ENCODE measurements around the gene TMEM132D.

The TMEM132D gene

GRCh38 chr12:129720618-129721017, 183.2 kb downstream of the TMEM132D start:
- no peaks in the 10 kb centered on the region for H3K27me3 ChIP-seq (replicated peaks; ENCODE audit: control insufficient read depth, insufficient read depth, low read length)
- no peak overlapping the region for H3K4me3 ChIP-seq (replicated peaks; ENCODE audit: low read depth, low read length)
- TF ChIP-seq CTCF (IDR thresholded peaks at IDR 0.05; ENCODE audit: insufficient read depth, low read length, poor library complexity, severe bottlenecking) = no peak
- H3K36me3 ChIP-seq (ENCODE audit: control insufficient read depth, insufficient read depth, low read length) = no peaks in the 10 kb centered on the region
- no peak for DNase-seq (ENCODE audit: extremely low read depth, insufficient read length)

- Histone ChIP-seq H3K4me3 (replicated peaks; ENCODE audit: low read depth, low read length) (no peak overlapping the region), H3K27me3 (replicated peaks; ENCODE audit: control insufficient read depth, insufficient read depth, low read length) (no peaks in the 10 kb centered on the region), H3K36me3 (ENCODE audit: control insufficient read depth, insufficient read depth, low read length) (no peaks in the 10 kb centered on the region)
- TF ChIP-seq CTCF (IDR thresholded peaks at IDR 0.05; ENCODE audit: insufficient read depth, low read length, poor library complexity, severe bottlenecking) = no peak
- DNase-seq (ENCODE audit: extremely low read depth, insufficient read length) = no peak
Measured at GRCh38 chr12:129719416-129719815, 184.4 kb downstream of the TMEM132D start.

GRCh38 chr12:129717438-129717837, 186.4 kb downstream of the TMEM132D start:
- TF ChIP-seq CTCF (IDR thresholded peaks at IDR 0.05; ENCODE audit: insufficient read depth, low read length, poor library complexity, severe bottlenecking) = no peak
- H3K36me3 ChIP-seq (ENCODE audit: control insufficient read depth, insufficient read depth, low read length) = no peaks in the 10 kb centered on the region
- DNase-seq (ENCODE audit: extremely low read depth, insufficient read length) = no peak
- H3K4me3 ChIP-seq (replicated peaks; ENCODE audit: low read depth, low read length) = no peak overlapping the region
- H3K27me3 ChIP-seq (replicated peaks; ENCODE audit: control insufficient read depth, insufficient read depth, low read length) = no peaks in the 10 kb centered on the region

GRCh38 chr12:129716825-129717224, 187.0 kb downstream of the TMEM132D start:
- Histone ChIP-seq H3K4me3 (replicated peaks; ENCODE audit: low read depth, low read length) (no peak overlapping the region), H3K27me3 (replicated peaks; ENCODE audit: control insufficient read depth, insufficient read depth, low read length) (no peaks in the 10 kb centered on the region), H3K36me3 (ENCODE audit: control insufficient read depth, insufficient read depth, low read length) (no peaks in the 10 kb centered on the region)
- TF ChIP-seq CTCF (IDR thresholded peaks at IDR 0.05; ENCODE audit: insufficient read depth, low read length, poor library complexity, severe bottlenecking) = no peak
- no peak for DNase-seq (ENCODE audit: extremely low read depth, insufficient read length)

- H3K4me3 ChIP-seq (replicated peaks; ENCODE audit: low read depth, low read length) = no peak overlapping the region
- H3K27me3 ChIP-seq (replicated peaks; ENCODE audit: control insufficient read depth, insufficient read depth, low read length) = no peaks in the 10 kb centered on the region
- H3K36me3 ChIP-seq (ENCODE audit: control insufficient read depth, insufficient read depth, low read length) = no peaks in the 10 kb centered on the region
- TF ChIP-seq CTCF (IDR thresholded peaks at IDR 0.05; ENCODE audit: insufficient read depth, low read length, poor library complexity, severe bottlenecking) = no peak
- no peak for DNase-seq (ENCODE audit: extremely low read depth, insufficient read length)
Measured at GRCh38 chr12:129706716-129707115, 197.1 kb downstream of the TMEM132D start.

GRCh38 chr12:129704232-129704830, 199.5 kb downstream of the TMEM132D start:
- H3K36me3 ChIP-seq (ENCODE audit: control insufficient read depth, insufficient read depth, low read length) = no peaks in the 10 kb centered on the region
- H3K4me3 ChIP-seq (replicated peaks; ENCODE audit: low read depth, low read length) = no peak overlapping the region
- TF ChIP-seq CTCF (IDR thresholded peaks at IDR 0.05; ENCODE audit: insufficient read depth, low read length, poor library complexity, severe bottlenecking) = no peak
- no peak for DNase-seq (ENCODE audit: extremely low read depth, insufficient read length)
- no peaks in the 10 kb centered on the region for H3K27me3 ChIP-seq (replicated peaks; ENCODE audit: control insufficient read depth, insufficient read depth, low read length)

Measured in GM06990 (cell line).